Spleen (tissue), 7 donors: Measurements from ENCODE around the gene IKBKE.

ENCODE experiments used
- POLR2A ChIP-seq, 3 donors: fragments of 450-650 bp; IDR thresholded peaks; one replicate each; pipeline ENCODE4 v1.5.1; 2017; ENCODE audit warnings: antibody characterized with exemption in 3 of 3, mild to moderate bottlenecking in 1 of 3
- POLR2AphosphoS5 ChIP-seq, 3 donors: sonication (generic); formaldehyde crosslinking; IDR thresholded peaks; one replicate each; pipeline ENCODE4 v1.5.1; 2017; ENCODE audit warnings: antibody characterized with exemption in 3 of 3
- TF ChIP-seq, protein P1 (sequence below), 11 experiments: fragments of 200-600 bp in 7 of 11; fragments of 450-650 bp in 4 of 11; sonication (generic) in 4 of 11; IDR thresholded peaks in 8 of 11; conservative IDR thresholded peaks in 3 of 11; 1 replicate in 7 of 11; 2 replicates in 4 of 11; pipeline versions ENCODE4 v1.4.0 to v1.8.0; 2016 to 2021; ENCODE audit warnings: antibody characterized with exemption in 11 of 11, inconsistent platforms in 4 of 11, mild to moderate bottlenecking in 1 of 11
- donor health status: DM: no; HTN: no; CAD: no; lungs with moderate emphysema.
- donor health status: DM: no; HTN: no; CAD: no.
- donor health status: DM: no; HTN: no; CAD: no.

DNA sequence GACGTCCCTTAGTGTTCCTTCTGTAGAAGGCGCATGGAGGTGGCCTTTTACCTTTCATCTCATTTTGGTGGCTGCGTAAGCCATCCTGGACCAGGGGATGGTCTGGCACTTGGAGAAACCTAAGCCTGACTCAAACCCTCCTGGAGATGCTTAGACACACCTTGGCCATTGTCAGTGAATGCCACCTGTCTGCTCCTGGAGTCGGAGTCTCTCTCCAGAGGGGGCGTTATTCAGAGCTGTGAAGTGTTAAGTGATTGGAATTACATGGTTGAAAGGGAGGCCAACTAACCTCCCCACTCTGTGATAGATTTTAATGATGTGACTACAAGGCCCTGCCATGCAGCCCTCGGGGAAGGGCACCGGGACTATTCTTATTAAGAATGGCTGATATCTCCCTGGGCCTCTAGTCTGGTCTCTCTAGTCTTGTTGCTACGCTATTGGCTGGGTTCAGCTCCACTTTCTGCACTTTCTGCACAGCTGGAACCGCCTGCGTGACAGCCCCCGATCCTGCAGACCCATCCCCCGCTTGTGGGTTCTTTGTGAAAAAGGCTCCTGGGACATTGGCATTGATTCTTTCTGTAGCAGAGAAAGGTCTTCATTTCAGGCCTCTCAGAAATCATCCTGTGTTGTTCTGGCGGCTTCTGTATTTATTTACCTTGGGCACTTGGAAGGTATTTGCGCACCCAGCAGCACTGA lies 41.2 kb downstream of the IKBKE start:
- TF ChIP-seq, protein P1, sequence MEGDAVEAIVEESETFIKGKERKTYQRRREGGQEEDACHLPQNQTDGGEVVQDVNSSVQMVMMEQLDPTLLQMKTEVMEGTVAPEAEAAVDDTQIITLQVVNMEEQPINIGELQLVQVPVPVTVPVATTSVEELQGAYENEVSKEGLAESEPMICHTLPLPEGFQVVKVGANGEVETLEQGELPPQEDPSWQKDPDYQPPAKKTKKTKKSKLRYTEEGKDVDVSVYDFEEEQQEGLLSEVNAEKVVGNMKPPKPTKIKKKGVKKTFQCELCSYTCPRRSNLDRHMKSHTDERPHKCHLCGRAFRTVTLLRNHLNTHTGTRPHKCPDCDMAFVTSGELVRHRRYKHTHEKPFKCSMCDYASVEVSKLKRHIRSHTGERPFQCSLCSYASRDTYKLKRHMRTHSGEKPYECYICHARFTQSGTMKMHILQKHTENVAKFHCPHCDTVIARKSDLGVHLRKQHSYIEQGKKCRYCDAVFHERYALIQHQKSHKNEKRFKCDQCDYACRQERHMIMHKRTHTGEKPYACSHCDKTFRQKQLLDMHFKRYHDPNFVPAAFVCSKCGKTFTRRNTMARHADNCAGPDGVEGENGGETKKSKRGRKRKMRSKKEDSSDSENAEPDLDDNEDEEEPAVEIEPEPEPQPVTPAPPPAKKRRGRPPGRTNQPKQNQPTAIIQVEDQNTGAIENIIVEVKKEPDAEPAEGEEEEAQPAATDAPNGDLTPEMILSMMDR (IDR thresholded peaks at IDR 0.05 in 8 of 11, conservative IDR thresholded peaks at IDR 0.05 in 3 of 11), result no peak
- no peak for TF ChIP-seq POLR2AphosphoS5 (IDR thresholded peaks at IDR 0.05)
- no peak for TF ChIP-seq POLR2A (IDR thresholded peaks at IDR 0.05)
